Breast epithelium (tissue), 3 donors: ENCODE data around the gene IRF5.

Experiments used
- POLR2AphosphoS5 ChIP-seq, 3 donors: sonication (generic); formaldehyde crosslinking; IDR thresholded peaks; one replicate each; pipeline ENCODE4 v1.6.1; 2017; ENCODE audit warnings: antibody characterized with exemption in 3 of 3
- TF ChIP-seq, protein P1 (sequence below), 3 donors: fragments of 450-650 bp; IDR thresholded peaks; one replicate each; pipeline ENCODE4 v1.5.1; 2016 to 2017; ENCODE audit warnings: antibody characterized with exemption in 3 of 3, mild to moderate bottlenecking in 3 of 3, moderate library complexity in 3 of 3

DNA sequence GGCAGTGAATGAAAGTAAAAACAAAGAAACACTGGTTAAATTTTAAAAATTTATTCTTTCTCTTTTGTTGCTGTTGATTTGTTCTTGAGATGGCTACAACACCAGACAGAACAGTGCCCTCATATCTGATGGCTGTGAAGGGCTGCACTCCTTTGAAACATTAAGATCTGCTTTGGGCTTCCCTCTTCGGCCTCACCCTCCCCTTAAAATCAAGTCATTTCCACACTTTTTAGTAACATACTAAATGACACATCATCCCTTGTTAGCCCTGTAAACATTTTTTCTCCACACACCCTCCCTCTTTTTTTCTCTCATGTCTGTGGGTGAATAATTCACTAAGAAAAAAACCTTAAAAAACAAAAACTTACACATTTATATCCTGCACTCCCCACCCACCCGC lies 16.4 kb downstream of the IRF5 start:
- TF ChIP-seq, protein P1, sequence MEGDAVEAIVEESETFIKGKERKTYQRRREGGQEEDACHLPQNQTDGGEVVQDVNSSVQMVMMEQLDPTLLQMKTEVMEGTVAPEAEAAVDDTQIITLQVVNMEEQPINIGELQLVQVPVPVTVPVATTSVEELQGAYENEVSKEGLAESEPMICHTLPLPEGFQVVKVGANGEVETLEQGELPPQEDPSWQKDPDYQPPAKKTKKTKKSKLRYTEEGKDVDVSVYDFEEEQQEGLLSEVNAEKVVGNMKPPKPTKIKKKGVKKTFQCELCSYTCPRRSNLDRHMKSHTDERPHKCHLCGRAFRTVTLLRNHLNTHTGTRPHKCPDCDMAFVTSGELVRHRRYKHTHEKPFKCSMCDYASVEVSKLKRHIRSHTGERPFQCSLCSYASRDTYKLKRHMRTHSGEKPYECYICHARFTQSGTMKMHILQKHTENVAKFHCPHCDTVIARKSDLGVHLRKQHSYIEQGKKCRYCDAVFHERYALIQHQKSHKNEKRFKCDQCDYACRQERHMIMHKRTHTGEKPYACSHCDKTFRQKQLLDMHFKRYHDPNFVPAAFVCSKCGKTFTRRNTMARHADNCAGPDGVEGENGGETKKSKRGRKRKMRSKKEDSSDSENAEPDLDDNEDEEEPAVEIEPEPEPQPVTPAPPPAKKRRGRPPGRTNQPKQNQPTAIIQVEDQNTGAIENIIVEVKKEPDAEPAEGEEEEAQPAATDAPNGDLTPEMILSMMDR (IDR thresholded peaks at IDR 0.05) = no peak
- TF ChIP-seq POLR2AphosphoS5 (IDR thresholded peaks at IDR 0.05) = no peak
